ENCODE measurements around the gene SUN3. TPM values are rescaled to one million over a fixed set of nuclear protein-coding genes. Genes with fewer than 3 reads are reported as not detected.

The SUN3 gene
- total and polyA plus RNA-seq, 5 donors from 2014 or later, result not detected

- ATAC-seq (ENCODE audit: low read depth in 2 of 2), result no peak
- peaks cover 22% of the 10 kb centered on the region for H3K27me3 Mint-ChIP-seq
- H3K27ac Mint-ChIP-seq, result no peak overlapping the region
Measured at GRCh38 chr7:48053736-48054135, 24.8 kb upstream of the SUN3 start.

GRCh38 chr7:48052748-48053147 is 23.8 kb upstream of the SUN3 start:
- H3K27me3 ChIP-seq (ENCODE audit: control insufficient read depth, insufficient read depth, low read length), result no peaks in the 10 kb centered on the region
- Mint-ChIP-seq H3K36me3 (no peaks in the 10 kb centered on the region), H3K4me3 (peak overlapping the region in 1 of 4 donors; percentile 13), H3K4me1 (peaks cover 0 to 22% (median 12%) of the 10 kb centered on the region in 4 donors), H3K27ac (peak overlapping the region; percentile 3 to 68 (median 33)), H3K9me3 (peaks cover 0 to 8% (median 2%) of the 10 kb centered on the region in 7 donors), H3K27me3 (peaks cover 18% of the 10 kb centered on the region)
- peak overlapping the region; percentile 47 for H3K27ac ChIP-seq (ENCODE audit: insufficient read depth, low read length, poor library complexity, severe bottlenecking)
- peak overlapping the region; percentile 21 for H3K4me3 ChIP-seq (ENCODE audit: low read depth, low read length)
- DNase-seq (peak in 2 of 3 donors; percentile 27 to 61), ATAC-seq (ENCODE audit: low read depth in 2 of 2) (peak; percentile 84 to 87)
- peaks cover 6% of the 10 kb centered on the region for H3K4me1 ChIP-seq (ENCODE audit: control insufficient read depth, insufficient read depth, low read length, poor library complexity, severe bottlenecking)
- no peaks in the 10 kb centered on the region for H3K9me3 ChIP-seq (ENCODE audit: control insufficient read depth in 2 of 2, low read length in 2 of 2)
- H3K36me3 ChIP-seq (ENCODE audit: control insufficient read depth, insufficient read depth, low read length), result no peaks in the 10 kb centered on the region

More at GRCh38 chr7:48053736-48054135, 24.8 kb upstream of the SUN3 start:
- peaks cover 0 to 22% (median 12%) of the 10 kb centered on the region in 4 donors for H3K4me1 Mint-ChIP-seq
- no peak overlapping the region for H3K4me3 Mint-ChIP-seq
- H3K9me3 ChIP-seq (ENCODE audit: control insufficient read depth in 2 of 2, low read length in 2 of 2), result no peaks in the 10 kb centered on the region
- H3K4me1 ChIP-seq (ENCODE audit: control insufficient read depth, insufficient read depth, low read length, poor library complexity, severe bottlenecking), result peaks cover 6% of the 10 kb centered on the region
- peaks cover 0 to 15% (median 2%) of the 10 kb centered on the region in 7 donors for H3K9me3 Mint-ChIP-seq
- H3K27ac ChIP-seq (ENCODE audit: insufficient read depth, low read length, poor library complexity, severe bottlenecking), result no peak overlapping the region
- H3K27me3 ChIP-seq (ENCODE audit: control insufficient read depth, insufficient read depth, low read length), result no peaks in the 10 kb centered on the region
- no peak overlapping the region for H3K4me3 ChIP-seq (ENCODE audit: low read depth, low read length)
- no peaks in the 10 kb centered on the region for H3K36me3 Mint-ChIP-seq
- no peaks in the 10 kb centered on the region for H3K36me3 ChIP-seq (ENCODE audit: control insufficient read depth, insufficient read depth, low read length)
- no peak for DNase-seq

DNA sequence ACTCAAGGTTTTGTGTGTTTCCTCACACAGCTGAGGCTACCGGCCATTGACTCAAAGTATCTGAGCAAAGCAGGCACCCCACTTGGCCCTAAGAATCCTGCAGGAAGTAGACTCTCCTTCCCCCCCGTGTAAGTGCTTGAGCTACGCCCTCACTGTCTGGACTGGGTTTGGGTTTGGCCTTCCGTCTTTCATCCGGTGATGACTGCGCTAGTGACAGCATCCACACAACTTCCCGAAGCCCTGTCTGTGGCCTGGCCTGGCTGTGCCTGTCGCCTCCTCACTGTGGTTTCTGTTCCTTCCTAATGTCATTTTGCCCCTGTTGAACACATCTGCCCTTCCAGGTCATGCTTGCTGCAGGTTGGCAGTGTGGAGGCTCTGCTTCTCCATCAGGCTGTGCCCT is 20.9 kb upstream of the SUN3 start:
- H3K27ac Mint-ChIP-seq, result peak overlapping the region in 1 of 3 donors; percentile 72
- Histone ChIP-seq H3K4me1 (ENCODE audit: control insufficient read depth, insufficient read depth, low read length, poor library complexity, severe bottlenecking) (peaks cover 6% of the 10 kb centered on the region), H3K27me3 (ENCODE audit: control insufficient read depth, insufficient read depth, low read length) (no peaks in the 10 kb centered on the region), H3K9me3 (ENCODE audit: control insufficient read depth in 2 of 2, low read length in 2 of 2) (no peaks in the 10 kb centered on the region), H3K4me3 (ENCODE audit: low read depth, low read length) (no peak overlapping the region), H3K36me3 (ENCODE audit: control insufficient read depth, insufficient read depth, low read length) (no peaks in the 10 kb centered on the region), H3K27ac (ENCODE audit: insufficient read depth, low read length, poor library complexity, severe bottlenecking) (no peak overlapping the region)
- no peaks in the 10 kb centered on the region for H3K27me3 Mint-ChIP-seq
- H3K36me3 Mint-ChIP-seq, result no peaks in the 10 kb centered on the region
- DNase-seq (peak in 1 of 3 donors; percentile 31), ATAC-seq (ENCODE audit: low read depth in 2 of 2) (no peak)
- H3K4me1 Mint-ChIP-seq, result peaks cover 5 to 37% (median 12%) of the 10 kb centered on the region in 4 donors
- no peak overlapping the region for H3K4me3 Mint-ChIP-seq
- H3K9me3 Mint-ChIP-seq, result no peaks in the 10 kb centered on the region

- Histone ChIP-seq H3K9me3 (ENCODE audit: control insufficient read depth in 2 of 2, low read length in 2 of 2) (no peaks in the 10 kb centered on the region), H3K27ac (ENCODE audit: insufficient read depth, low read length, poor library complexity, severe bottlenecking) (no peak overlapping the region), H3K4me1 (ENCODE audit: control insufficient read depth, insufficient read depth, low read length, poor library complexity, severe bottlenecking) (peaks cover 6% of the 10 kb centered on the region), H3K4me3 (ENCODE audit: low read depth, low read length) (no peak overlapping the region), H3K36me3 (ENCODE audit: control insufficient read depth, insufficient read depth, low read length) (no peaks in the 10 kb centered on the region), H3K27me3 (ENCODE audit: control insufficient read depth, insufficient read depth, low read length) (no peaks in the 10 kb centered on the region)
- no peak for DNase-seq
- no peak overlapping the region for H3K4me3 Mint-ChIP-seq
- no peaks in the 10 kb centered on the region for H3K27me3 Mint-ChIP-seq
- ATAC-seq (ENCODE audit: low read depth in 2 of 2), result no peak
- peaks cover 5 to 32% (median 12%) of the 10 kb centered on the region in 4 donors for H3K4me1 Mint-ChIP-seq
- H3K36me3 Mint-ChIP-seq, result no peaks in the 10 kb centered on the region
- no peaks in the 10 kb centered on the region for H3K9me3 Mint-ChIP-seq
- H3K27ac Mint-ChIP-seq, result no peak overlapping the region
Measured at GRCh38 chr7:48048113-48048512, 19.2 kb upstream of the SUN3 start.

DNA sequence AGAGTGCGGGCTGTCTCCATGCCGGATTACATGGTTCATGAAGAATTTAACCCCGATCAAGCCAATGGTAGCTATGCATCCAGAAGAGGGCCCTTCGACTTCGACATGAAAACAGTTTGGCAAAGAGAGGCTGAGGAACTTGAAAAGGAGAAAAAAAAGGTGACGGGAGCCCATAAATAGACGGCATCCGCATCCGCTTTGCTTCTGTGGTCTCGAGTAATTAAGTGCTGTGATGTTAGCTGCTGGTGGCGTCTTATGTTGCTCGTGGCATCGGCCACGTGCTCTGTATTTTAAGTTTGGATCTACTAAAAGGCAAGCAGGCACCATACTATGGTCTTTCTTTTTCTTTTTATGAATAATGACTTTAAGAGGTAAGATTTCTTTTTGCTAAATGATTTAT is 17.6 kb upstream of the SUN3 start:
- no peak overlapping the region for H3K4me3 Mint-ChIP-seq
- no peaks in the 10 kb centered on the region for H3K27me3 Mint-ChIP-seq
- Histone ChIP-seq H3K9me3 (ENCODE audit: control insufficient read depth in 2 of 2, low read length in 2 of 2) (no peaks in the 10 kb centered on the region), H3K4me3 (ENCODE audit: low read depth, low read length) (no peak overlapping the region), H3K36me3 (ENCODE audit: control insufficient read depth, insufficient read depth, low read length) (no peaks in the 10 kb centered on the region), H3K27ac (ENCODE audit: insufficient read depth, low read length, poor library complexity, severe bottlenecking) (no peak overlapping the region), H3K27me3 (ENCODE audit: control insufficient read depth, insufficient read depth, low read length) (no peaks in the 10 kb centered on the region), H3K4me1 (ENCODE audit: control insufficient read depth, insufficient read depth, low read length, poor library complexity, severe bottlenecking) (no peaks in the 10 kb centered on the region)
- peak overlapping the region in 2 of 3 donors; percentile 8 to 21 for H3K27ac Mint-ChIP-seq
- H3K4me1 Mint-ChIP-seq, result peaks cover 5 to 25% (median 7%) of the 10 kb centered on the region in 4 donors
- H3K9me3 Mint-ChIP-seq, result no peaks in the 10 kb centered on the region
- DNase-seq (peak in 2 of 3 donors; percentile 44 to 64), ATAC-seq (ENCODE audit: low read depth in 2 of 2) (peak; percentile 48 to 67)
- no peaks in the 10 kb centered on the region for H3K36me3 Mint-ChIP-seq

- ATAC-seq (ENCODE audit: low read depth in 2 of 2), result no peak
- Mint-ChIP-seq H3K9me3 (no peaks in the 10 kb centered on the region), H3K4me1 (peaks cover 5 to 24% (median 7%) of the 10 kb centered on the region in 4 donors), H3K4me3 (no peak overlapping the region), H3K27ac (peak overlapping the region in 2 of 3 donors; percentile 62 to 81), H3K36me3 (no peaks in the 10 kb centered on the region), H3K27me3 (no peaks in the 10 kb centered on the region)
- H3K4me3 ChIP-seq (ENCODE audit: low read depth, low read length), result no peak overlapping the region
- DNase-seq, result no peak
- no peak overlapping the region for H3K27ac ChIP-seq (ENCODE audit: insufficient read depth, low read length, poor library complexity, severe bottlenecking)
- H3K36me3 ChIP-seq (ENCODE audit: control insufficient read depth, insufficient read depth, low read length), result no peaks in the 10 kb centered on the region
- H3K4me1 ChIP-seq (ENCODE audit: control insufficient read depth, insufficient read depth, low read length, poor library complexity, severe bottlenecking), result no peaks in the 10 kb centered on the region
- H3K27me3 ChIP-seq (ENCODE audit: control insufficient read depth, insufficient read depth, low read length), result no peaks in the 10 kb centered on the region
- H3K9me3 ChIP-seq (ENCODE audit: control insufficient read depth in 2 of 2, low read length in 2 of 2), result no peaks in the 10 kb centered on the region
Measured at GRCh38 chr7:48045195-48045765, 16.4 kb upstream of the SUN3 start.

DNA sequence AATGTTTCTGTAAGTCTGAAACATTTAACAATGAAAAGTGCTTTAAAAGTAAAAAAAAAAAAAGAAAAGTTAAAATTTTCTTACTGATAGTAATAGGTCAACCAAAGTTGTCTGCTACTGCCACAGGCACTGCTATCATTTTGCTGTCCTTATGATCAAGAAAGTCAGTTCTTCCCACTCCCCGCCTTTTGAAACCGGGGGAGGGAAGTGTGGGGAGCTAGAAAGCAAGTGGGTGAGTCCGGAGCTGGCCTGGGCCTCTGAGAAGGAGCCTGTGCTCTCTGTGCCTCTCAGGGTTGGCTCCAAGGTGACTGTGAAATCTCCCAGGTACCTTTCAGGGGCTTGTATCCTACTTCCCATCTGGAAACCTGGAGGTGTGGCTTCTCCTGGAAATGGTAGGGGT is 13.7 kb upstream of the SUN3 start:
- Mint-ChIP-seq H3K36me3 (no peaks in the 10 kb centered on the region), H3K27ac (no peak overlapping the region), H3K9me3 (no peaks in the 10 kb centered on the region), H3K4me1 (peaks cover 5 to 19% (median 7%) of the 10 kb centered on the region in 4 donors), H3K4me3 (no peak overlapping the region), H3K27me3 (peaks cover 5% of the 10 kb centered on the region)
- ATAC-seq (ENCODE audit: low read depth in 2 of 2) (no peak), DNase-seq (no peak)
- H3K4me3 ChIP-seq (ENCODE audit: low read depth, low read length), result no peak overlapping the region
- no peaks in the 10 kb centered on the region for H3K9me3 ChIP-seq (ENCODE audit: control insufficient read depth in 2 of 2, low read length in 2 of 2)
- no peak overlapping the region for H3K27ac ChIP-seq (ENCODE audit: insufficient read depth, low read length, poor library complexity, severe bottlenecking)
- H3K36me3 ChIP-seq (ENCODE audit: control insufficient read depth, insufficient read depth, low read length), result no peaks in the 10 kb centered on the region
- peaks cover 3% of the 10 kb centered on the region for H3K27me3 ChIP-seq (ENCODE audit: control insufficient read depth, insufficient read depth, low read length)
- H3K4me1 ChIP-seq (ENCODE audit: control insufficient read depth, insufficient read depth, low read length, poor library complexity, severe bottlenecking), result no peaks in the 10 kb centered on the region

GRCh38 chr7:48042216-48042615 is 13.3 kb upstream of the SUN3 start:
- no peak overlapping the region for H3K27ac Mint-ChIP-seq
- DNase-seq, result no peak

More at GRCh38 chr7:48042216-48042615, 13.3 kb upstream of the SUN3 start:
- no peaks in the 10 kb centered on the region for H3K9me3 Mint-ChIP-seq
- Histone ChIP-seq H3K27ac (ENCODE audit: insufficient read depth, low read length, poor library complexity, severe bottlenecking) (no peak overlapping the region), H3K4me3 (ENCODE audit: low read depth, low read length) (no peak overlapping the region), H3K36me3 (ENCODE audit: control insufficient read depth, insufficient read depth, low read length) (no peaks in the 10 kb centered on the region), H3K27me3 (ENCODE audit: control insufficient read depth, insufficient read depth, low read length) (peaks cover 3% of the 10 kb centered on the region), H3K4me1 (ENCODE audit: control insufficient read depth, insufficient read depth, low read length, poor library complexity, severe bottlenecking) (no peaks in the 10 kb centered on the region), H3K9me3 (ENCODE audit: control insufficient read depth in 2 of 2, low read length in 2 of 2) (no peaks in the 10 kb centered on the region)
- no peaks in the 10 kb centered on the region for H3K36me3 Mint-ChIP-seq
- H3K4me1 Mint-ChIP-seq, result peaks cover 5 to 19% (median 7%) of the 10 kb centered on the region in 4 donors
- no peak overlapping the region for H3K4me3 Mint-ChIP-seq
- H3K27me3 Mint-ChIP-seq, result peaks cover 7% of the 10 kb centered on the region
- ATAC-seq (ENCODE audit: low read depth in 2 of 2), result no peak
